GM18868 (cell line): ENCODE measurements around the gene PHACTR3.

ENCODE experiments used
- ATAC-seq: cut with Tn5 transposase; IDR thresholded peaks from one replicate; pipeline ENCODE4 v1.9.1; 2021; ENCODE audit warnings: mild to moderate bottlenecking, moderate library complexity; ENCODE audit not compliant: unreplicated experiment

Gene PHACTR3

GRCh38 chr20:59823030-59823423 is 218.7 kb downstream of the PHACTR3 start:
- no peak for ATAC-seq

- ATAC-seq: no peak
Observed at GRCh38 chr20:59823491-59824259, 219.3 kb downstream of the PHACTR3 start.

GRCh38 chr20:59824711-59825562 is 220.6 kb downstream of the PHACTR3 start:
- ATAC-seq: no peak

- no peak for ATAC-seq
Observed at GRCh38 chr20:59825563-59825920, 221.2 kb downstream of the PHACTR3 start.

GRCh38 chr20:59825944-59826759 is 221.8 kb downstream of the PHACTR3 start:
- no peak for ATAC-seq

GRCh38 chr20:59827138-59828056 is 223.1 kb downstream of the PHACTR3 start:
- ATAC-seq: no peak

DNA sequence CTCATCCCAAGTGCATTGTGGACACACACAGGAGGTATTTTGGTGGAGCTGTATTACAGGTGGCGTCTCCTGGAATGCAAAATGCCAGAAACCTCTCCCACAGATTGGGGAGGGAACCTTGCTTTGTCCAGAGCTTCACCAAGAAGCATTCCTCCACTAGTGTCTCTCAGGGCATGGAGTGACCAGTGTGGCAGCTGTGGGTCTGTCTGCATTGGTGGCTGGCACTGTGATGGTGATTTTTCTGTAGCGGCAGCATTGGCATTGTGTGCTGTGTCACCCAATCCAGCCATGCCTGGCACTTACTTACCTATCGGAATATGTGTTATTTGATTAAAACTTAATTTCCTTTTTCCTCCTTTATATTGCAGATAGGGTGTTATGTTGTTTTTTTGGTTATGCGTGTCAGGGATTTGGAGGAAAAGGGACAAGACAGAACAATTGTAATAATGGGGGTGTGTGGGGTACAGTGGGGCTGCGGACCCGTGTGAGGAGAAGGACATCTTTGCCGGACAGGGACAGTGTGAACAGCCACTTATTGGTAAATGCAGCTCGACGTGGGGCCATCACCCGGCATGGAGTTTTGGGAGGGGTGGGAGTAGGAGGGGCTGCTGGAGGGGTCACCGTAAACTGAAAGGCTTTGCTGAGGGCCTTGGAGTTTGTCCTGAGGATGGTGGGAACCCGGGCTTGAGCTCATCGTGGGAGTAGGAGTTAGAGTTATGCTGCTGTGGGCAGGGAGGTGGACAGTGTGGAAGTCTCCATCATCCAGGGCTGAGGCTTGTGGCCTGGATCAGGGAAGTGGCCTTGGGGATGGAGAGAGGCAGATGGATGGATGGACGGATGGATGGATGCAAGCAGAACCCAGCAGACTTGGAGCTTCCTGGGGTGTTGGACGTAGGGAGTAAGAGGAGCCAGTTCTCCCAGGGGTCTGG is 224.0 kb downstream of the PHACTR3 start:
- no peak for ATAC-seq

DNA sequence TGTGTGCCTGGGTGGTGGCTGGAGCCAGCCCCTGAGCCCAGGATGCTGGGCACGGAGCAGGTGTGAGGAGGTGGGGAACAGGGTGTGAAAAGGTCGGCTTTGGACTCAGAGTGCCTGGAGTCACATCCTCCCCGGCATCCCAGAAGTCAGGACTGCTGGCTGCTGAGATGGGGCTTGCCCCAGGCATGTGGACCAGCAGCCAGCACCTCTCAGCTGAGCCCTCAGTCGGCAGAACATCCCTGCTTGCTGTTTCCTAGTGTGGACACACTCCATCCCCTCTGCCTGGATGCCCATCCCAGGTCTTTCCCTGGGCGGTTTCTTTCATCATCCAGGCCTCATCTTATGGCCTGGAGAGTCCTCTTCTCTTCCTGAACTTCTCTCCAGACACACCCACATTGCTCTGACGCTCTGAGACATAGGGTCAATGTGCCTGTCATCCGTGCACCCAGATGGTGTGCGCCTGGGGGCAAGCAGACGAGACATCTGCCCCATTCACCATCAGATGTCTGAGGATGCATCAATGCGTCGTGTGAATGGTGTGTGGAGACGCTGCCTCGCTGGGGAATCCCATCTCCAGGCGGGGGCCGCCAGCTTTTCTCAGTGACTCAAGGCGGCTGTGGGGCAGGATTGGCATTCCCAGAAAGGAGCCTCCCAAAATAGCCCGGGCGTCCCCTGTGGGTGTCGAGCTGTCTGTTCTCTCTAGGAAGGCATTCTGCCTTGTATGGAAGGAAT is 224.9 kb downstream of the PHACTR3 start:
- no peak for ATAC-seq

DNA sequence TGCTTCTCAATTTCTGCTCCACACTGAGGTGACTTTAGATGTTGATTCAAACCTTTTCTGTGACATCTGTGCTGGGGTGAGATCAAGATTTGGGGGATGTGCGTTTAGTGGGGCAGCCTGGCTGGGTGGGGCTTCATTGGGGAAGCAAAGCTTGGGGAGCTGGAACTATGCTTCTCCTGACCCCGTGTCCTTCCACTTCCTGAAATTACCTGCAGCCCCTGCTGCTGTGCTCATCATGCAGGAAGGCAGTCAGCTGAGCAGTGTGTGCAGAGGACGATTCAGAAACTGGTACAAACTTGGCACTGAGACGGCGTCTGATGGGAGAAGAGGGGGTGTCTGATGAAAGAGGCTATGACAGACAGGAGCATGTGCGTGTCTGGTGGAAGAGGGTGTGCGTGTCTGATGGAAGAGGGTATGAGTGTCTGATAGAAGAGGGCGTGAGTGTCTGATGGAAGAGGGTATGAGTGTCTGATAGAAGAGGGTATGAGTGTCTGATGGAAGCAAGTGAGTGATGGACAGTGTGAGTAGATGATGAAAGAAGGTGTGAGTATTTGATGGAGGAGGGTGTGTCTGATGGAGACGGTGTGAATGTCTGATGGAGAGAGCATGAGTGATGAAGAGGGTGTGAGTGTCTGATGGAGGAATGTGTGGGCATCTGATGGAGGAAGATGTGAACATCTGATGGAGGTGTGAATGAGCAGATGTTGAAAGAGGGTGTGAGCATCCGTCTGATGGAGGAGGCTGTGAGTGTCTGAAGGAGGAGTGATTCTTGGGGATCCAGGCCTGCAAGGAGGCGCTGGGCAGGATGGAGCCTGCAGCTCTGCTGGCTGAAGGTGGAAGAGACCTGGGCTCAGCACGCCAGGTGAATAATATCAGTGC is 225.7 kb downstream of the PHACTR3 start:
- ATAC-seq: no peak

- ATAC-seq: no peak
Observed at GRCh38 chr20:59830665-59831023, 226.3 kb downstream of the PHACTR3 start.

GRCh38 chr20:59831024-59831915 is 226.9 kb downstream of the PHACTR3 start:
- peak; percentile 45 for ATAC-seq

DNA sequence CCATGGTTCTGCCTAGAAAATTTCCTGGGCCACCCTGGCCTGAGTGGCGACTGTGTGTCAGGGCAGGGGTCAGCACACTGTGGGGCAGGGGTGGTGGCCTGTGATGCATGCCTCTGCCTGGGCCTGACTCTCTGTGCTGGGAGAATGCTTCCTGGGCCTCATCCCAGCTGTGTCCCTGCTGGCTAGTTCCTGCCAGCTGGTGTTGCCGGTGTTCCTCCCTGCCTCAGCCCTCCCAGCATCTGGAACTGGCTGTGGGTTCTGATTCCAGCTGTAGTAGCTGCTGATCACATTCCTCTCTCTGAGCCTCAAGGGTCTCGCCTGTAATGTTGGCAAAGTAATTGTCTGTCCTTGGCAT is 227.6 kb downstream of the PHACTR3 start:
- ATAC-seq: no peak

DNA sequence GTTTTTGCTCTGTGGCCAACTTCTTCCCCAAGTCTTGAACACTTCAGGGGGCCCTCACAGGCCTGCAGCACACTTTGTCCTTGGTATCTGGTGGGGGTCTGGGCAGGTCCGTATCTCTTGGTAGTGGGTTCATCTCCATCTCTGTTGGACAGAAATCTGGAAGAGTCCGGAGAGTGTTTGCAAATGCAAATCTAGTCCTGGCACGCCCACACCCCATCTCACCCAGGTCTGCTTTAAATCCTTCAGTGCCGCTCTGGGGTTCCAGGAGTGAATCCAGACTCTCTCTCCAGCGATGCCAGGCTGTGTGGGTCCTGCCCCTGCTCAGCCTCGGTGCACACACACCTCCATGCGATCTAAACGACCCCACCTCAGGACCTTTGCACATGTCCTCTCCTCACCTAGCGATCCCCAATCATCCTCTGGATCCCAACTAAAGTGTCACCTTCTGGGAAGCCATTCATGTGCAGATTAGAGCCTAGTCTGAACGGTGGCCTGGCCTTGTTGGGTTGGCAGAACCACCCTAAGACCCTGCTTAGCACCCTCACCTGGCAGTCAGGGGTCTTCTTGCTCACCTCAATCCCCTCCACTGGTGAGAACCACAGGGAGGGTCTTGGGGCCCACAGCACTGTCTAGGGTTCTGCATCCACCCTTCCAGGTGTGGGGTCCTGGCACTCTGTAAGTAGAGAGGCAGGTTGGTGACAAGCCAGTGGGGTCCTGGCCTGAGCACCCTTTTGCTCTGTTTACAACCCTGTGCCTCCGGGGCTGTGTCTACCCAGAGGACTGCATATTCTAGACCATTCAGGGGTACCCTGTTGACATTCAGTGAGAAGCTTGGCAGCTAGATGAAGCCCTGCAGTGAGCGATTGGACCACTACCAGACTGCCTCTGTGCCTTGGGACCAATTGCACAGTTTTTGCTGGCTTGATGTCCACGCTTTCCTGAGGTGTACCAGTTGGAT is 228.3 kb downstream of the PHACTR3 start:
- no peak for ATAC-seq

DNA sequence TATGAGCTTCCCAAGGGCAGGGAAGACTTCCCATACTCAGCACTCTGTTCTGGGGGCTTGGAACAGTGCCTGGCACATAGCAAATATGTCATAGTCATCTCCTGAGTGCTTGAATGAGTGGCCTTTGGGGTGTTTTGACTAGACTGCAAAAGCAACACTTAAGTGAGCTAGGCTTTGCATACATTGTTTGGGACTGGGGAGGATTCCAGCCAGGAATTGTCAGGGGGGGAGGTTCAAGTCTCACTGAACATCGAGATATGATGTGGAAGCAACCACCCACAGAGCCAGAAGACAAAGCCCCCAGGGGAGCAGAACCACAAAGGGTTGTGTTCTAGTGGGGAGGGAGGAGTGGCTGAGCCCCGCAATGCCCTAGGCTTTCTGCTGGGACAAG is 230.7 kb downstream of the PHACTR3 start:
- ATAC-seq: no peak
